ENCODE data around the gene RICTOR.

RICTOR gene

GRCh38 chr5:38932854-38933408 is 141.3 kb downstream of the RICTOR start:
- DNase-seq (ENCODE audit: low read depth) = no peak
- no peak for TF ChIP-seq CTCF (IDR thresholded peaks at IDR 0.05; ENCODE audit: low read depth, low read length, missing control alignments)
- no peak overlapping the region for H3K4me3 ChIP-seq (ENCODE audit: low read depth, low read length)

- no peak for DNase-seq (ENCODE audit: low read depth)
- no peak for TF ChIP-seq CTCF (IDR thresholded peaks at IDR 0.05; ENCODE audit: low read depth, low read length, missing control alignments)
- no peak overlapping the region for H3K4me3 ChIP-seq (ENCODE audit: low read depth, low read length)
Measured at GRCh38 chr5:38931731-38932130, 142.5 kb downstream of the RICTOR start.

GRCh38 chr5:38929838-38930237 is 144.4 kb downstream of the RICTOR start:
- no peak for TF ChIP-seq CTCF (IDR thresholded peaks at IDR 0.05; ENCODE audit: low read depth, low read length, missing control alignments)
- no peak overlapping the region for H3K4me3 ChIP-seq (ENCODE audit: low read depth, low read length)
- no peak for DNase-seq (ENCODE audit: low read depth)

- no peak for DNase-seq (ENCODE audit: low read depth)
- TF ChIP-seq CTCF (IDR thresholded peaks at IDR 0.05; ENCODE audit: low read depth, low read length, missing control alignments) = no peak
- H3K4me3 ChIP-seq (ENCODE audit: low read depth, low read length) = no peak overlapping the region
Measured at GRCh38 chr5:38927470-38927869, 146.7 kb downstream of the RICTOR start.

GRCh38 chr5:38926121-38926520 is 148.1 kb downstream of the RICTOR start:
- no peak for DNase-seq (ENCODE audit: low read depth)
- TF ChIP-seq CTCF (IDR thresholded peaks at IDR 0.05; ENCODE audit: low read depth, low read length, missing control alignments) = no peak
- H3K4me3 ChIP-seq (ENCODE audit: low read depth, low read length) = no peak overlapping the region

- no peak for DNase-seq (ENCODE audit: low read depth)
- TF ChIP-seq CTCF (IDR thresholded peaks at IDR 0.05; ENCODE audit: low read depth, low read length, missing control alignments) = no peak
- no peak overlapping the region for H3K4me3 ChIP-seq (ENCODE audit: low read depth, low read length)
Measured at GRCh38 chr5:38925154-38925925, 148.9 kb downstream of the RICTOR start.
